Measurements from ENCODE around the gene B3GNT4.

The B3GNT4 gene

DNA sequence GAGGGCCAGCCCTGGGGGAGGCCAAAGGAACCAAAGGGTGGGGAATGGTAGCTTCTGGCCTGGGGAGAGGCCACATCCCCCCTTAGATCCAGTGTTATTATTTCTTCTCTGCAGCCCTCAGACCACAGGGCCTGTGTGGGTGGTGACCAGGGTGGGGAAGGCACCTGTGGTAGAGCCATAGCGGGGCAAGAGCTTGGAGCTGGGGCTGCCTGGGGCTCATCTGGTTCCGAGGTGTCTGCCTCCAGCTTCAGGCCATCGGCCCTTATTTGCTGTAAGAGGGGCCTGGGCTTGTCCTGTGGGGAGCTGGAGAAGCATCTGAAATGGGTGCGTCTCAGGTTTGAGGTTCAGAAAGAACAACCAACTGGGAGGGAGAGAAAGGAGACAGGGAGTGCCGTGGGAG lies 2.1 kb upstream of the B3GNT4 start:
- TF ChIP-seq, protein P1, sequence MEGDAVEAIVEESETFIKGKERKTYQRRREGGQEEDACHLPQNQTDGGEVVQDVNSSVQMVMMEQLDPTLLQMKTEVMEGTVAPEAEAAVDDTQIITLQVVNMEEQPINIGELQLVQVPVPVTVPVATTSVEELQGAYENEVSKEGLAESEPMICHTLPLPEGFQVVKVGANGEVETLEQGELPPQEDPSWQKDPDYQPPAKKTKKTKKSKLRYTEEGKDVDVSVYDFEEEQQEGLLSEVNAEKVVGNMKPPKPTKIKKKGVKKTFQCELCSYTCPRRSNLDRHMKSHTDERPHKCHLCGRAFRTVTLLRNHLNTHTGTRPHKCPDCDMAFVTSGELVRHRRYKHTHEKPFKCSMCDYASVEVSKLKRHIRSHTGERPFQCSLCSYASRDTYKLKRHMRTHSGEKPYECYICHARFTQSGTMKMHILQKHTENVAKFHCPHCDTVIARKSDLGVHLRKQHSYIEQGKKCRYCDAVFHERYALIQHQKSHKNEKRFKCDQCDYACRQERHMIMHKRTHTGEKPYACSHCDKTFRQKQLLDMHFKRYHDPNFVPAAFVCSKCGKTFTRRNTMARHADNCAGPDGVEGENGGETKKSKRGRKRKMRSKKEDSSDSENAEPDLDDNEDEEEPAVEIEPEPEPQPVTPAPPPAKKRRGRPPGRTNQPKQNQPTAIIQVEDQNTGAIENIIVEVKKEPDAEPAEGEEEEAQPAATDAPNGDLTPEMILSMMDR (IDR thresholded peaks at IDR 0.05): no peak

DNA sequence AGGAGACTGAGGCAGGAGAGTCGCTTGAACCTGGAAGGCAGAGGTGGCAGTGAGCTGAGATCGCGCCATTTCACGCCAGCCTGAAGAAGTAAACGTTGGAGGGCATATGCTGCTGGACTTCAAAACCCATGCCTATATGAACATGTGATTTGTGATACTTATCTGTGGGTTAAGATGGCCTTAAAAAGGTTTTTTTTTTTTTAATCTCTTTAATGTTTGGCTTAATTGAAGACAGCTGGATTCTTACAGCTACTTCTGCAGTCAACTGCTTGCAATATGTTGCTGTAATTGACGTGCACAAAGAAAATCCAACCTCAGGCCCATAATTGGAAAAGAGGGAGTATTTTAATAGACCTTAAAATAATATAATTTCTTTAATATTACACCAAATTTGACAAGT lies 1.5 kb upstream of the B3GNT4 start:
- TF ChIP-seq, protein P1 (IDR thresholded peaks at IDR 0.05): no peak

DNA sequence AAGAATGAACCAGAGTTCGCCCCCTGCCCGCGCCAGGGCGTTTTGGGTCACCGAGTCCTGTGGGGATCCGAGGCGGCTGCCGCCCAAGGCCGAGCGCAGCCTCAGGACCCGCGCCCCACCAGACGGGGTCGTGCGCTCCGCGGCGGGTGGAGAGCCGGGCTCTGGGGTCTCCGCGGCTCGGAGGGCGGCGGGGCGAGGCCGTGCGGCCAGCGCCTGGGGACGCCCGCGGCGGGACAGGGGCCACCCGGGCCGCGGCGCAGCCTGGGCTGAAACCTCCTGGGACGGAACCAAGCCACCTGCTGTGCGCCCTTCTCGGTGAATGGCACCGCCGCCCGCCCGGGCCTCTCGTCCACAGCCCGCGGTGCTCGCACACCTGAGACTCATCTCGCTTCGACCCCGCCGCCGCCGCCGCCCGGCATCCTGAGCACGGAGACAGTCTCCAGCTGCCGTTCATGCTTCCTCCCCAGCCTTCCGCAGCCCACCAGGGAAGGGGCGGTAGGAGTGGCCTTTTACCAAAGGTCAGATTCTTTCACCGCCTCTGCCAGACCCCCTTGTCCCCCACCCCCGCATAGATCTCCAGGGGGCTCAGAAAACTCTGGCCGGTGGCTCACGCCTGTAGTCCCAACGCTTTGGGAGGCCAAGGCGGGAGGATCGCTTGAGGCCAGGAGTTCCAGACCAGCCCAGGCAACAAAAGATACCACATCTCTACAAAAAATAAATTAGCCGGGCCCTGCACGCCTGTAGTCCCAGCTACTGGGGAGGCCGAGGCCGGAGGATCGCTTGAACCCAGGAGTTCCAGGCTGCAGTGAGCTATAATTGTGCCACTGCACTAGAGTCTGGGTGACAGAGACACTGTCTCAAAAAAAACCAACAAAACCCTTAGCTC lies 901 bp downstream of the B3GNT4 start:
- TF ChIP-seq, protein P1 (IDR thresholded peaks at IDR 0.05): no peak

DNA sequence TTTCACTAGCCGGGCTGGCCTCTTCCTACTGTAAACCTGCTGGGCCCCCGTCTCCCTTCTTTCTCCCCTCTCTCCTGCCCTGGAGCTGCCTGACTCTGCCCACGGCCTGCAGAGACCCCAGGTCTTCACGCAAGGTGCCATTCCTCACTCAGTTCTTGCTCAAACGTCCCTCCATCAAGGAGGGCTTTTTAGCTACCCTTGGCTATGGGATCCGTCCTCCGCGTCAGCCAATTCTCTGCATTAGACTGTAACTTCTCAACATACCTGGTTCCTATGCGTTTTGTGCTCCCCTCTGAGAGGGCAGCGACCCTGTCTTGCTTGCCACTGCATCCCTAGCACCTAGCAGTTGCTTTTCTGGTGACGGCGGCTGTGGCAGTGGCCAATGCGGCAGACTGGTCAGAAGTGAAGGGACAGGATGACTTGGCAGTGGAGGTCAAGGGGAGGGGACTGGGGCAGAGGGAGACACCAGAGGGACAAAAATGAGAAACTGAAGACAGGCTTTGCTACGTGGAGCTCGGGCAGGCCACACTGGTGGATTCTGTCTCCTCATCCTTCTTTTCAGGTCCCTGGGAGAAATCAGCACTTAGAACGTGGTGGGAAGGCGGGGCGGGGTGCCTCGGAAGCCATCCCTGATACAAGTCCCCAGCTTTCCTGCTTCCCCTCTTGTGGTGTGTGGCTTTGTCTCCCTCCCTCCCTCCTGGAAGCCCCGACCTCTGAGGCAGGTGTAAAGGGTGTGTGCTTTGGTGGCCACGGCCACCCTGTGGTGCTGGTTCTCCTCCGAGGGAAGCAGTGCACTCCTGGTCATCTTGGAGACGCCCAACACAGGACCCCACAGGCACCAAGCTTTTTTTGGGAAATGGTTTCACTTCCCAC lies 1.8 kb downstream of the B3GNT4 start:
- TF ChIP-seq, protein P1 (IDR thresholded peaks at IDR 0.05): no peak

DNA sequence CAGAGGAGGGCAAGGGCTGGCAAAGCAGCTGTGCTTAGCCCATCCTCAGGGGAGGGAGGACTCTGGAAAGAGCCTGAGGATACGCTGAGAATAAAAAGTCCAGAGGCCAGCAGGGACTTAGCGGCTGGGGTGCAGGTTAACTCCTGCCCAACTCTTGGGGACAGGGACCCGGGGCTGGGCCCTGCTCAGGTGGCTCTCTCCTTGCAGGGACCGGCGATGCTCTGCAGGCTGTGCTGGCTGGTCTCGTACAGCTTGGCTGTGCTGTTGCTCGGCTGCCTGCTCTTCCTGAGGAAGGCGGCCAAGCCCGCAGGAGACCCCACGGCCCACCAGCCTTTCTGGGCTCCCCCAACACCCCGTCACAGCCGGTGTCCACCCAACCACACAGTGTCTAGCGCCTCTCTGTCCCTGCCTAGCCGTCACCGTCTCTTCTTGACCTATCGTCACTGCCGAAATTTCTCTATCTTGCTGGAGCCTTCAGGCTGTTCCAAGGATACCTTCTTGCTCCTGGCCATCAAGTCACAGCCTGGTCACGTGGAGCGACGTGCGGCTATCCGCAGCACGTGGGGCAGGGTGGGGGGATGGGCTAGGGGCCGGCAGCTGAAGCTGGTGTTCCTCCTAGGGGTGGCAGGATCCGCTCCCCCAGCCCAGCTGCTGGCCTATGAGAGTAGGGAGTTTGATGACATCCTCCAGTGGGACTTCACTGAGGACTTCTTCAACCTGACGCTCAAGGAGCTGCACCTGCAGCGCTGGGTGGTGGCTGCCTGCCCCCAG lies 2.8 kb downstream of the B3GNT4 start:
- TF ChIP-seq, protein P1 (IDR thresholded peaks at IDR 0.05): no peak

DNA sequence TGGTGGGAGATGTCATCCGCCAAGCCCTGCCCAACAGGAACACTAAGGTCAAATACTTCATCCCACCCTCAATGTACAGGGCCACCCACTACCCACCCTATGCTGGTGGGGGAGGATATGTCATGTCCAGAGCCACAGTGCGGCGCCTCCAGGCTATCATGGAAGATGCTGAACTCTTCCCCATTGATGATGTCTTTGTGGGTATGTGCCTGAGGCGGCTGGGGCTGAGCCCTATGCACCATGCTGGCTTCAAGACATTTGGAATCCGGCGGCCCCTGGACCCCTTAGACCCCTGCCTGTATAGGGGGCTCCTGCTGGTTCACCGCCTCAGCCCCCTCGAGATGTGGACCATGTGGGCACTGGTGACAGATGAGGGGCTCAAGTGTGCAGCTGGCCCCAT lies 3.5 kb downstream of the B3GNT4 start:
- TF ChIP-seq, protein P1 (IDR thresholded peaks at IDR 0.05): no peak

DNA sequence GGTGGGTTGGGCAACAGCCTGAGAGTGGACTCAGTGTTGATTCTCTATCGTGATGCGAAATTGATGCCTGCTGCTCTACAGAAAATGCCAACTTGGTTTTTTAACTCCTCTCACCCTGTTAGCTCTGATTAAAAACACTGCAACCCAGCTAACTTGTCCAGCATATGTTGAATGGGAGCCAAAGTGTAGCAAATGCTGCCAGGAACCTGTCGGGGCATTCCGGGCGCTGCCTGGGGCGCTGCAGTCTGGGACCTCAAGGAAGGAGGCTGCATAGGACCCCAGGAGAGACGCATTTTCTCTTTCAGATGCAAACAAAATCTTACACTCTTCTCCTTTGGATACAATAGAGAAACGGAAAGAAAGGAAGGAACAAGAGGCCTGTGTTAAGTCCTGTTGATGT lies 3.9 kb downstream of the B3GNT4 start:
- TF ChIP-seq, protein P1 (IDR thresholded peaks at IDR 0.05): no peak

All from LNCAP (cell line).